Loucy (cell line): ENCODE data around the gene C4orf36.

ENCODE experiments used
- CTCF ChIP-seq: fragments of 200-600 bp; sonication (generic); conservative IDR thresholded peaks from 2 replicates; pipeline ENCODE4 v1.5.1; 2014; ENCODE audit warnings: mild to moderate bottlenecking, antibody characterized with exemption, low read length
- EZH2phosphoT487 ChIP-seq: fragments of 200-600 bp; IDR thresholded peaks from 2 replicates; pipeline ENCODE4 v1.6.1; 2018; ENCODE audit warnings: antibody characterized with exemption, mild to moderate bottlenecking, moderate library complexity, borderline replicate concordance

GRCh38 chr4:86935566-86935852 lies 43.3 kb upstream of the C4orf36 start:
- no peak for TF ChIP-seq CTCF
- no peak for TF ChIP-seq EZH2phosphoT487
